ENCODE results near the gene EEFSEC.

GRCh38 chr3:128421966-128422365 lies 268.7 kb downstream of the EEFSEC start:
- no peak for TF ChIP-seq CTCF (IDR thresholded peaks at IDR 0.05; ENCODE audit: insufficient read depth, low read depth, low read length)
- no peak for TF ChIP-seq EZH2 (IDR thresholded peaks at IDR 0.05; ENCODE audit: insufficient read depth, low read length)
